HepG2 (cell line): ENCODE measurements around the gene RAPGEF5. TPM values are rescaled to one million over a fixed set of nuclear protein-coding genes. Genes with fewer than 3 reads are reported as not detected.
A peak's percentile ranks its signal among the peaks of the same experiment; 100 is the strongest.

Source experiments
- ARID3A ChIP-seq: IDR thresholded peaks from 2 replicates; pipeline ENCODE4 v1.6.1; 2012; ENCODE audit warnings: low read depth, low read length, improper control_type of control experiment
- BCL6 ChIP-seq: IDR thresholded peaks from 2 replicates; pipeline ENCODE4 v1.6.1; 2016; ENCODE audit warnings: missing genetic modification reagents, missing compliant biosample characterization
- CREBL2 ChIP-seq: sonication (generic); formaldehyde crosslinking; IDR thresholded peaks from 2 replicates; pipeline ENCODE4 v1.8.1; 2023; ENCODE audit warnings: missing genetic modification reagents, mild to moderate bottlenecking, borderline replicate concordance
- ETV5 ChIP-seq: IDR thresholded peaks from 2 replicates; pipeline ENCODE4 v1.6.1; 2018; ENCODE audit warnings: missing biosample characterization, missing genetic modification reagents, inconsistent platforms, borderline replicate concordance
- FOXA3 ChIP-seq: IDR thresholded peaks from 2 replicates; pipeline ENCODE4 v1.6.1; 2016; ENCODE audit warnings: missing genetic modification reagents, missing compliant biosample characterization
- GFI1 ChIP-seq: sonication (generic); formaldehyde crosslinking; IDR thresholded peaks from 2 replicates; pipeline ENCODE4 v1.5.0; 2020; ENCODE audit warnings: missing genetic modification reagents, mild to moderate bottlenecking, borderline replicate concordance
- HMG20A ChIP-seq: IDR thresholded peaks from 2 replicates; pipeline ENCODE4 v1.6.1; 2016; ENCODE audit warnings: borderline replicate concordance
- HNF1A ChIP-seq, 2 experiments: sonication (generic) in 1 of 2; formaldehyde crosslinking in 1 of 2; IDR thresholded peaks; 2 replicates each; pipeline versions ENCODE4 v1.4.0 to v1.6.1; 2016 to 2020; ENCODE audit warnings: borderline replicate concordance in 1 of 2, low read depth in 1 of 2, mild to moderate bottlenecking in 1 of 2, missing genetic modification reagents in 1 of 2
- PAXIP1 ChIP-seq: sonication (generic); formaldehyde crosslinking; conservative IDR thresholded peaks from 2 replicates; pipeline ENCODE4 v1.4.0; 2020; ENCODE audit warnings: mild to moderate bottlenecking, missing genetic modification reagents, moderate library complexity
- TEAD3 ChIP-seq: optimal IDR thresholded peaks from 2 replicates; pipeline ENCODE3; 2016; ENCODE audit warnings: borderline replicate concordance
- ZEB1 ChIP-seq: IDR thresholded peaks from 2 replicates; pipeline ENCODE4 v1.6.1; 2012; ENCODE audit warnings: mild to moderate bottlenecking, low read depth, inconsistent platforms; ENCODE audit not compliant: insufficient replicate concordance
- ZNF329 ChIP-seq: sonication (generic); formaldehyde crosslinking; IDR thresholded peaks from 2 replicates; pipeline ENCODE4 v1.9.0; 2021; ENCODE audit warnings: low read depth, mild to moderate bottlenecking, missing genetic modification reagents
- ZNF382 ChIP-seq: sonication (generic); formaldehyde crosslinking; IDR thresholded peaks from 2 replicates; pipeline ENCODE4 v1.5.0; 2020; ENCODE audit warnings: missing genetic modification reagents, mild to moderate bottlenecking, borderline replicate concordance
- ZNF609 ChIP-seq: sonication (generic); formaldehyde crosslinking; IDR thresholded peaks from 2 replicates; pipeline ENCODE4 v1.4.0; 2020; ENCODE audit warnings: mild to moderate bottlenecking, missing genetic modification reagents, borderline replicate concordance
- polyA plus RNA-seq, 8 experiments: library from polyadenylated mRNA; depleted of rRNA in 3 of 8; stranded (reverse) in 7 of 8; unstranded in 1 of 8; fragments of >200 nt; fragmentation: Illumina TruSeq in 4 of 8; extraction: Trizol in 4 of 8; gene quantifications; 2 replicates each; pipeline versions ENCODE4 v1.2.1 to v1.2.3, GENCODE V29; 2011 to 2016; ENCODE audit warnings: low read depth in 4 of 8, missing spikeins in 1 of 8, mixed read lengths in 1 of 8; ENCODE audit not compliant: insufficient read depth in 1 of 8
- total RNA-seq, 5 experiments: library from RNA; depleted of rRNA; stranded (reverse); fragments of >200 nt; fragmentation: Illumina TruSeq; extraction: Trizol; gene quantifications; 2 replicates each; pipeline ENCODE4 v1.2.3, GENCODE V29; 2016; ENCODE audit warnings: low read depth in 1 of 5

The RAPGEF5 gene
- total and polyA plus RNA-seq, 2 of the 13 experiments (the other 11 are each of a cell fraction or from before 2014, with no cell fraction given), result 17.1 to 23.4 TPM

- TF ChIP-seq HNF1A (IDR thresholded peaks at IDR 0.05; ENCODE audit: low read depth) (0 out of 2 replicates have a peak, but pooled peaks have one; percentile 22), HNF1A (CRISPR knock-in tag; IDR thresholded peaks at IDR 0.05; ENCODE audit: borderline replicate concordance) (no peak), FOXA3 (CRISPR knock-in tag) (peak; percentile 19; the same call in 1 of the 2 replicates), GFI1 (CRISPR knock-in tag) (0 out of 2 replicates have a peak, but pooled peaks have one; percentile 18), ZEB1 (peak; percentile 57), PAXIP1 (CRISPR knock-in tag) (peak; percentile 45), TEAD3 (CRISPR knock-in tag) (peak; percentile 70), CREBL2 (no peak), ETV5 (CRISPR knock-in tag) (peak; percentile 42; the same call in 1 of the 2 replicates), ZNF382 (CRISPR knock-in tag) (no peak), ARID3A (peak; percentile 84; the same call in 1 of the 2 replicates), HMG20A (CRISPR knock-in tag) (0 out of 2 replicates have a peak, but pooled peaks have one; percentile 9), ZNF609 (CRISPR knock-in tag) (peak; percentile 55; the same call in 1 of the 2 replicates), BCL6 (CRISPR knock-in tag) (peak; percentile 83), ZNF329 (CRISPR knock-in tag) (no peak)
These were observed 5.6 kb downstream of the RAPGEF5 start (continued) for GRCh38 chr7:22351329-22351692.
